ENCODE measurements around the gene SLC7A7.
A peak's percentile ranks its signal among the peaks of the same experiment; 100 is the strongest.

GRCh38 chr14:22822571-22823098 lies 7.4 kb upstream of the SLC7A7 start:
- TF ChIP-seq POLR2AphosphoS5 (IDR thresholded peaks at IDR 0.05; ENCODE audit: insufficient read depth in 1 of 2, low read depth in 1 of 2) = peak; percentile 50 to 65
- TF ChIP-seq CTCF (IDR thresholded peaks at IDR 0.05) = peak; percentile 70 to 86 (median 74)
- no peak for TF ChIP-seq POLR2A (IDR thresholded peaks at IDR 0.05)
